Measurements from ENCODE around the gene LDLRAP1.

LDLRAP1 gene

GRCh38 chr1:25530186-25531081 lies 13.0 kb upstream of the LDLRAP1 start:
- TF ChIP-seq L3MBTL2 (conservative IDR thresholded peaks at IDR 0.05): no peak
- no peak for TF ChIP-seq FOXK2 (IDR thresholded peaks at IDR 0.05)
- TF ChIP-seq CTBP1 (IDR thresholded peaks at IDR 0.05; ENCODE audit: borderline replicate concordance): no peak
- TF ChIP-seq TARDBP (IDR thresholded peaks at IDR 0.05): no peak
- DNase-seq (ENCODE audit: extremely low spot score): no peak
- CTCF ChIA-PET: no interaction called here
- POLR2A ChIA-PET: no interaction called here

GRCh38 chr1:25531082-25531461 lies 12.3 kb upstream of the LDLRAP1 start:
- no peak for DNase-seq (ENCODE audit: extremely low spot score)
- ChIA-PET CTCF (no interaction called here), POLR2A (no interaction called here)
- TF ChIP-seq L3MBTL2 (conservative IDR thresholded peaks at IDR 0.05) (no peak), FOXA1 (IDR thresholded peaks at IDR 0.05) (no peak), FOXM1 (IDR thresholded peaks at IDR 0.05; ENCODE audit: borderline replicate concordance) (no peak), LEF1 (IDR thresholded peaks at IDR 0.05; ENCODE audit: borderline replicate concordance) (no peak), SUZ12 (IDR thresholded peaks at IDR 0.05) (no peak), NFRKB (IDR thresholded peaks at IDR 0.05) (no peak), TARDBP (IDR thresholded peaks at IDR 0.05) (no peak), CTBP1 (IDR thresholded peaks at IDR 0.05; ENCODE audit: borderline replicate concordance) (no peak), ELF4 (IDR thresholded peaks at IDR 0.05) (no peak)

GRCh38 chr1:25532970-25533369 lies 10.4 kb upstream of the LDLRAP1 start:
- TF ChIP-seq ELF4 (IDR thresholded peaks at IDR 0.05) (no peak), FOXA1 (IDR thresholded peaks at IDR 0.05) (no peak), SP1 (IDR thresholded peaks at IDR 0.05) (no peak), L3MBTL2 (conservative IDR thresholded peaks at IDR 0.05) (no peak), CTBP1 (IDR thresholded peaks at IDR 0.05; ENCODE audit: borderline replicate concordance) (no peak), BHLHE40 (IDR thresholded peaks at IDR 0.05; ENCODE audit: borderline replicate concordance) (no peak), LEF1 (IDR thresholded peaks at IDR 0.05; ENCODE audit: borderline replicate concordance) (no peak), PKNOX1 (IDR thresholded peaks at IDR 0.05) (no peak; the same call in 1 of the 2 replicates), FOXK2 (IDR thresholded peaks at IDR 0.05) (no peak), ZNF384 (IDR thresholded peaks at IDR 0.05) (no peak), NFRKB (IDR thresholded peaks at IDR 0.05) (no peak), ARNT (IDR thresholded peaks at IDR 0.05) (no peak), HDGF (IDR thresholded peaks at IDR 0.05; ENCODE audit: borderline replicate concordance) (no peak), SUZ12 (IDR thresholded peaks at IDR 0.05) (no peak), TARDBP (IDR thresholded peaks at IDR 0.05) (no peak), FOXM1 (IDR thresholded peaks at IDR 0.05; ENCODE audit: borderline replicate concordance) (no peak)
- DNase-seq (ENCODE audit: extremely low spot score): no peak
- CTCF ChIA-PET: no interaction called here
- POLR2A ChIA-PET: no interaction called here

GRCh38 chr1:25533775-25534409 lies 9.5 kb upstream of the LDLRAP1 start:
- TF ChIP-seq CTBP1 (IDR thresholded peaks at IDR 0.05; ENCODE audit: borderline replicate concordance) (no peak), FOXM1 (IDR thresholded peaks at IDR 0.05; ENCODE audit: borderline replicate concordance) (no peak), LEF1 (IDR thresholded peaks at IDR 0.05; ENCODE audit: borderline replicate concordance) (no peak), BHLHE40 (IDR thresholded peaks at IDR 0.05; ENCODE audit: borderline replicate concordance) (no peak), PKNOX1 (IDR thresholded peaks at IDR 0.05) (no peak), FOXA1 (IDR thresholded peaks at IDR 0.05) (no peak), L3MBTL2 (conservative IDR thresholded peaks at IDR 0.05) (no peak), FOXK2 (IDR thresholded peaks at IDR 0.05) (no peak), TARDBP (IDR thresholded peaks at IDR 0.05) (no peak), ARNT (IDR thresholded peaks at IDR 0.05) (no peak), SP1 (IDR thresholded peaks at IDR 0.05) (no peak), ZNF384 (IDR thresholded peaks at IDR 0.05) (no peak)
- POLR2A ChIA-PET: no interaction called here
- DNase-seq (ENCODE audit: extremely low spot score): no peak
- CTCF ChIA-PET: interaction anchor here (0.6 kb wide), 1 partner anchor 486 kb away, joined by 3 read pairs; no protein-coding TSS in a partner anchor

GRCh38 chr1:25534410-25534788 lies 9.0 kb upstream of the LDLRAP1 start:
- POLR2A ChIA-PET: no interaction called here
- DNase-seq (ENCODE audit: extremely low spot score): no peak
- TF ChIP-seq FOXA1 (IDR thresholded peaks at IDR 0.05) (no peak), FOXM1 (IDR thresholded peaks at IDR 0.05; ENCODE audit: borderline replicate concordance) (no peak), ARNT (IDR thresholded peaks at IDR 0.05) (no peak), CTBP1 (IDR thresholded peaks at IDR 0.05; ENCODE audit: borderline replicate concordance) (no peak), ZNF384 (IDR thresholded peaks at IDR 0.05) (no peak), L3MBTL2 (conservative IDR thresholded peaks at IDR 0.05) (no peak), BHLHE40 (IDR thresholded peaks at IDR 0.05; ENCODE audit: borderline replicate concordance) (no peak), FOXK2 (IDR thresholded peaks at IDR 0.05) (no peak)
- CTCF ChIA-PET: no interaction called here

GRCh38 chr1:25536124-25536523 lies 7.3 kb upstream of the LDLRAP1 start:
- ChIA-PET POLR2A (no interaction called here), CTCF (no interaction called here)
- no peak for DNase-seq (ENCODE audit: extremely low spot score)
- TF ChIP-seq CTBP1 (IDR thresholded peaks at IDR 0.05; ENCODE audit: borderline replicate concordance) (no peak), HDGF (IDR thresholded peaks at IDR 0.05; ENCODE audit: borderline replicate concordance) (no peak), LEF1 (IDR thresholded peaks at IDR 0.05; ENCODE audit: borderline replicate concordance) (no peak), ELF4 (IDR thresholded peaks at IDR 0.05) (no peak), FOXA1 (IDR thresholded peaks at IDR 0.05) (no peak), NFRKB (IDR thresholded peaks at IDR 0.05) (no peak)
